ENCODE data around the gene EME1. TPM values are rescaled to one million over a fixed set of nuclear protein-coding genes. Genes with fewer than 3 reads are reported as not detected.

Gene EME1
- total and polyA plus RNA-seq, 2 donors (not counting 3 experiments of a cell fraction or from before 2014, with no cell fraction given) = 5.6 to 9.1 TPM

GRCh38 chr17:50347117-50347893, 25.7 kb upstream of the EME1 start:
- Histone ChIP-seq H4K20me1 (replicated peaks; ENCODE audit: control insufficient read depth, extremely low read depth, insufficient read depth, low read length) (no peaks in the 10 kb centered on the region), H3K36me3 (ENCODE audit: control insufficient read depth in 2 of 2, extremely low read depth in 1 of 2, insufficient read depth in 2 of 2, low read length in 2 of 2) (no peaks in the 10 kb centered on the region), H3K27me3 (ENCODE audit: control insufficient read depth in 2 of 2, insufficient read depth in 2 of 2, low read length in 2 of 2) (peaks cover 0 to 5% of the 10 kb centered on the region in 2 experiments), H3K4me1 (ENCODE audit: control insufficient read depth, extremely low read depth, insufficient read depth, low read length) (peaks cover 28% of the 10 kb centered on the region), H3K27ac (ENCODE audit: insufficient read depth, low read depth, low read length) (no peak overlapping the region), H3K9me3 (replicated peaks; ENCODE audit: control insufficient read depth, insufficient read depth, low read length) (no peaks in the 10 kb centered on the region), H3K9me1 (replicated peaks; ENCODE audit: control insufficient read depth, extremely low read depth, insufficient read depth, low read length) (no peaks in the 10 kb centered on the region), H2AFZ (ENCODE audit: low read depth, low read length) (no peak overlapping the region), H3K4me3 (replicated peaks in 1 of 3; ENCODE audit: insufficient read depth in 1 of 3, low read depth in 1 of 3, low read length in 3 of 3) (peak overlapping the region; percentile 80 to 90 (median 84)), H3K79me2 (ENCODE audit: control insufficient read depth, insufficient read depth, low read length) (peaks cover 14% of the 10 kb centered on the region), H3K9ac (replicated peaks; ENCODE audit: extremely low read depth, insufficient read depth, low read length) (peak overlapping the region; percentile 74), H3K4me2 (ENCODE audit: insufficient read depth, low read length) (peak overlapping the region; percentile 93)
- ChIA-PET POLR2A (no interaction called here), CTCF (interaction anchor here (1.4 to 4.9 kb wide), 4 partner anchors 15 to 207 kb away, joined by 3 to 24 read pairs (median 3); no protein-coding TSS in a partner anchor)
- no peak for FAIRE-seq
- TSS peak; percentile 21 for BruUV-seq (replicated peaks)
- TF ChIP-seq GATA2 (IDR thresholded peaks at IDR 0.05; ENCODE audit: insufficient read depth, insufficient read length, low read depth, low read length) (no peak), MYC (IDR thresholded peaks at IDR 0.05; ENCODE audit: low read depth, low read length) (no peak)
- intact Hi-C loops (cut with micrococcal nuclease) (no loop called here), dilution Hi-C loops (cut with MboI; ENCODE audit: extremely low pct_ligation_motif_present, low sequenced_read_pairs) (no loop called here)
- DNase-seq (ENCODE audit: low read depth, low spot score) = no peak

GRCh38 chr17:50347894-50348291, 25.1 kb upstream of the EME1 start:
- Histone ChIP-seq H3K79me2 (ENCODE audit: control insufficient read depth, insufficient read depth, low read length) (peaks cover 14% of the 10 kb centered on the region), H3K27me3 (ENCODE audit: control insufficient read depth in 2 of 2, insufficient read depth in 2 of 2, low read length in 2 of 2) (peaks cover 0 to 5% of the 10 kb centered on the region in 2 experiments), H3K9me3 (replicated peaks; ENCODE audit: control insufficient read depth, insufficient read depth, low read length) (no peaks in the 10 kb centered on the region), H3K4me2 (ENCODE audit: insufficient read depth, low read length) (no peak overlapping the region), H3K9ac (replicated peaks; ENCODE audit: extremely low read depth, insufficient read depth, low read length) (no peak overlapping the region), H2AFZ (ENCODE audit: low read depth, low read length) (no peak overlapping the region), H3K4me1 (ENCODE audit: control insufficient read depth, extremely low read depth, insufficient read depth, low read length) (peaks cover 28% of the 10 kb centered on the region), H3K27ac (ENCODE audit: insufficient read depth, low read depth, low read length) (no peak overlapping the region), H3K36me3 (ENCODE audit: control insufficient read depth in 2 of 2, extremely low read depth in 1 of 2, insufficient read depth in 2 of 2, low read length in 2 of 2) (no peaks in the 10 kb centered on the region), H3K4me3 (replicated peaks in 1 of 3; ENCODE audit: insufficient read depth in 1 of 3, low read depth in 1 of 3, low read length in 3 of 3) (no peak overlapping the region), H3K9me1 (replicated peaks; ENCODE audit: control insufficient read depth, extremely low read depth, insufficient read depth, low read length) (no peaks in the 10 kb centered on the region), H4K20me1 (replicated peaks; ENCODE audit: control insufficient read depth, extremely low read depth, insufficient read depth, low read length) (no peaks in the 10 kb centered on the region)
- DNase-seq (ENCODE audit: low read depth, low spot score) = no peak
- intact Hi-C loops (cut with micrococcal nuclease) = no loop called here
- FAIRE-seq = no peak
- CTCF ChIA-PET = interaction anchor here (1.3 to 4.9 kb wide), 2 partner anchors 11 to 14 kb away, joined by 5 to 24 read pairs; no protein-coding TSS in a partner anchor
- dilution Hi-C loops (cut with MboI; ENCODE audit: extremely low pct_ligation_motif_present, low sequenced_read_pairs) = no loop called here
- POLR2A ChIA-PET = no interaction called here
- no TSS peak for BruUV-seq (replicated peaks)
- TF ChIP-seq JUN (IDR thresholded peaks at IDR 0.05; ENCODE audit: borderline replicate concordance, insufficient read depth, insufficient read length, low read depth) = no peak
- no peak for TF ChIP-seq POLR2AphosphoS5 (IDR thresholded peaks at IDR 0.05; ENCODE audit: insufficient read depth, low read depth, low read length)
- TF ChIP-seq FOS (IDR thresholded peaks at IDR 0.05; ENCODE audit: borderline replicate concordance, insufficient read depth, low read length) = no peak
- no peak for TF ChIP-seq CTCF (IDR thresholded peaks at IDR 0.05; ENCODE audit: extremely low read depth in 1 of 2, insufficient read depth in 1 of 2, low read depth in 1 of 2, low read length in 2 of 2)
- TF ChIP-seq EZH2 (IDR thresholded peaks at IDR 0.05; ENCODE audit: borderline replicate concordance, low read depth, low read length, severe bottlenecking) = no peak
- no peak for TF ChIP-seq POLR2A (IDR thresholded peaks at IDR 0.05; ENCODE audit: low read depth, low read length)
- TF ChIP-seq MYC (IDR thresholded peaks at IDR 0.05; ENCODE audit: low read depth, low read length) = no peak
- TF ChIP-seq MAX (IDR thresholded peaks at IDR 0.05; ENCODE audit: insufficient read depth, insufficient read length) = no peak
- no peak for TF ChIP-seq GATA2 (IDR thresholded peaks at IDR 0.05; ENCODE audit: insufficient read depth, insufficient read length, low read depth, low read length)
